GM12875 (cell line): Measurements from ENCODE around the gene ACTN1.

Experiments
- H3K4me3 ChIP-seq: one replicate; pipeline ENCODE4 v1.5.1; 2011; ENCODE audit warnings: low read depth, low read length, control low read depth
- TF ChIP-seq, protein P1 (sequence below): IDR thresholded peaks from 2 replicates; pipeline ENCODE4 v1.5.1; 2011; ENCODE audit warnings: low read depth, mild to moderate bottlenecking, control low read depth, inconsistent platforms, low read length, moderate library complexity, borderline replicate concordance; ENCODE audit not compliant: insufficient read depth

The ACTN1 gene

DNA sequence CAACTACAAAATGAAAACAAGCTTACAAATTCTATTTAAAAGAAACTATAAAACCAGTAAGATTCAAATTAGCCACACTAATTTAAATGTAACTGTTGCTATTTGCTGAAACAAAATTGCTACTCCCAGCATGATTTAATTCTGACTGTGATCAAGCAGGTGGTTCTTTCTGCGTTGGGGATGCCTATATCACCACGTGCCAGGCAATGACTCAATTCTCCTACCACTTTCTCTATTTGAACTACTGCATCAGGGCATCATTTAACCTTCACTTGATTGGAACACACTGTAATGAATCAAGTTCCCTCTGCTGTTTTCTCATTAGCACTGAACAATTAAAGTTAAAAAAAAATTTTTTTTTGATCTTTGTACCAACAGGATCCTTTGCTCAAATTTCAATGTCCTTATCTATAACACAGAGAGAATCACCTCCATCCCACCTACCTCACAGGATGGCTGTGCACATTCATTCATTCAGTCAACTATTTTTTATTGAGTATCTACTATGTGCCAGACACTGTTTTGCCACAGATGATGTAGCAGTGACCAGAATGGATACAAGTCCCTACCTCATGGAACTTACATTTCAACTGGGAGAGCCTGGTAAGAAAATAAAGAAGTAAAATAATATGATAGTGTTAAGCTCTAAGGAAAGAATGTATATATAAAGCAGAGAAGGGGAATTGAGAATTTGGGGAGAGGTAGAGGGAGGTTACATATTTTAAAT, 8.0 kb upstream of the ACTN1 start:
- TF ChIP-seq, protein P1, sequence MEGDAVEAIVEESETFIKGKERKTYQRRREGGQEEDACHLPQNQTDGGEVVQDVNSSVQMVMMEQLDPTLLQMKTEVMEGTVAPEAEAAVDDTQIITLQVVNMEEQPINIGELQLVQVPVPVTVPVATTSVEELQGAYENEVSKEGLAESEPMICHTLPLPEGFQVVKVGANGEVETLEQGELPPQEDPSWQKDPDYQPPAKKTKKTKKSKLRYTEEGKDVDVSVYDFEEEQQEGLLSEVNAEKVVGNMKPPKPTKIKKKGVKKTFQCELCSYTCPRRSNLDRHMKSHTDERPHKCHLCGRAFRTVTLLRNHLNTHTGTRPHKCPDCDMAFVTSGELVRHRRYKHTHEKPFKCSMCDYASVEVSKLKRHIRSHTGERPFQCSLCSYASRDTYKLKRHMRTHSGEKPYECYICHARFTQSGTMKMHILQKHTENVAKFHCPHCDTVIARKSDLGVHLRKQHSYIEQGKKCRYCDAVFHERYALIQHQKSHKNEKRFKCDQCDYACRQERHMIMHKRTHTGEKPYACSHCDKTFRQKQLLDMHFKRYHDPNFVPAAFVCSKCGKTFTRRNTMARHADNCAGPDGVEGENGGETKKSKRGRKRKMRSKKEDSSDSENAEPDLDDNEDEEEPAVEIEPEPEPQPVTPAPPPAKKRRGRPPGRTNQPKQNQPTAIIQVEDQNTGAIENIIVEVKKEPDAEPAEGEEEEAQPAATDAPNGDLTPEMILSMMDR, result no peak

DNA sequence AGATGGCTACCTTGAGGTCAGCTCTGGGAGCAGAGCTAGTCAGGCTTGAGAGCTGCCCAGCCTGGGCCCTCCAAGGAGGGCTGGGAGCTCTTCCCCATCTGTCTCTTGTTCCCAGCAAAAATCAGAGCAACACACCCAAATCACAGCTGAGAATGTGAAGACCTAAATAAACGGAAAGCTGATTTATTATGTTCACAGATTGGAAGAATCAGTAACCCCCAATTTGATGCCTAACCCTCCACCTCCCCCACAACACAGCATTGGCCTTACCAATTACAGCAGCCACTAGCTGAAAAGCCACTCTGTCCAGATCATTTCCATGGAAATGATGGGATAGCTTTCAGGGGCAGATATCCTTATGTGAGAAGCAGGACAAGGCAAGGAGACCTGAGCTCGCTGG, 7.1 kb upstream of the ACTN1 start:
- no peak overlapping the region for H3K4me3 ChIP-seq
- TF ChIP-seq, protein P1, result no peak

More for the DNA sequence above, 8.0 kb upstream of the ACTN1 start:
- H3K4me3 ChIP-seq, result no peak overlapping the region

DNA sequence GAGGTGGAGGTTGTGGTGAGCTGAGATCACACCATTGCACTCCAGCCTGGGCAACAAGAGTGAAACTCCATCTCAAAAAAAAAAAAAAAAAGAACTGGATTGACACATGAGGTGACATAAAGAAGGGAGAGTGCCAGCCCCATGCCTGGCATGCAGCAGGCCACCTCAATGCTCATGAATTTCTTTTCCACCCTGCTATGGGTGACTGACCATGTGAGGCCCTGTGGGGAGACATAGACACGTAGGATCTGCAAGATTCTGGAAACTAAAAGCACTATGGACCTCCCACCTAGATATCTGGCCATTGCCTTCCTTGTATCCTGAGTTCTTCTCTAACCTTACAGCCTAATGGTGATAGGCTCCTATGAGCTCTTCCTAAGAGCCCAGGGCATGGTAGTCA, 5.6 kb upstream of the ACTN1 start:
- H3K4me3 ChIP-seq, result no peak overlapping the region
- TF ChIP-seq, protein P1, result no peak

DNA sequence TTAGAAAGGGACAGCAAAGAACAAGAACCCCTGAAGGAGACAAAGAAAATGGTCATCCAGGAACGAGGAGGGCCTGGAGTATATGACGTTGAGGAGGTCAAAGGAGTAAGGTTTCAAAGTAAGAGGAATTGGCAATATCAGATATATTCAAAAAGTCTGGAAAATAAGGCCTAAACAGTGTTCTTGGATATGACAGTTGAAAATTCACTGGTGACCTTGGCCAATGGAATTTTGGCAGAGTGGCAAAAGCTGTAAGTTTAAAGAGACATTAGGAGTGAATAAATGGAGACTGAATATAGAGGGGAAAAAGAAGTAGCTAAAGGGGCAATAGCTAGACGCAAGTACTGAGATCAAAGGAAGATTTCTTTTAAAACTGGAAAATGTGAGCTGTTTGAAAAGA, 4.1 kb upstream of the ACTN1 start:
- TF ChIP-seq, protein P1, result no peak
- no peak overlapping the region for H3K4me3 ChIP-seq

DNA sequence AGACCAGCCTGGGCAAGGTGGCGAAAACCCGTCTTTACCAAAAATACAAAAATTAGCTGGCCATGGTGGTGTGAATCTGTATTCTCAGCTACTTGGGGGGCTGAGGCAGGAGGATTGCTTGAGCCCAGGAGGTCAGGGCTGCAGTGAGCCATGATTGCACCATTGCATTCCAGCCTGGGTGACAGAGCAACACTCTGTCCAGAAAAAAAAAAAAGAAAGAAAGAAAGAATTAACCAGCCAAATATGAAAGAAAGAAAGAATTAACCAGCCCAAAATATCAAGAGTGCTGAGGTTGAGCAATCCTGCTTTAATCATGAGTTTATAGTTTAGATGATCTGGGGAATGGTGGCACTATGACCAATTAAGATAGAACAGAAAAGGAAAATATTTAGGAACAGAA, 3.5 kb upstream of the ACTN1 start:
- H3K4me3 ChIP-seq, result no peak overlapping the region
- TF ChIP-seq, protein P1, result no peak

DNA sequence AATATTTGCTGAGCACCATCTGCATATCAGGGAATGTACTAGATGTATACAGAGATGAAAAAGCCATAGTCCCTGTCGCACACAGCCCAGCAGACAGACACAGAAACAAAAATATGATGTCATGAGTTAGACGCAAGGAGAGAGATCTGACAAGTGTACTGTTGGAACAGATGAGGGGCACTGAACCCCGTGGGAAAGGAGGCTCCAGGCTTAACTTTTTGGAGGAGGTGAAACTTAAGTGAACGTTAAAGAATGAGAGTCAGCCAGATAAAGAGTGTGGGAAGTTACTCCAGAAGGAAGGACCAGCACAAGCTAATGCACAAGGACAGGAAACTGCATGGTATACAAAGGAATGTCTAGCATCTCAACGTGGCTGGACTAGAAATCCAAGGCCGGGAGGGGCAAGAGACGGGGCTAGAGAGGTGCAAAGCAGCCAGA, 2.5 kb upstream of the ACTN1 start:
- H3K4me3 ChIP-seq, result no peak overlapping the region
- TF ChIP-seq, protein P1, result no peak

DNA sequence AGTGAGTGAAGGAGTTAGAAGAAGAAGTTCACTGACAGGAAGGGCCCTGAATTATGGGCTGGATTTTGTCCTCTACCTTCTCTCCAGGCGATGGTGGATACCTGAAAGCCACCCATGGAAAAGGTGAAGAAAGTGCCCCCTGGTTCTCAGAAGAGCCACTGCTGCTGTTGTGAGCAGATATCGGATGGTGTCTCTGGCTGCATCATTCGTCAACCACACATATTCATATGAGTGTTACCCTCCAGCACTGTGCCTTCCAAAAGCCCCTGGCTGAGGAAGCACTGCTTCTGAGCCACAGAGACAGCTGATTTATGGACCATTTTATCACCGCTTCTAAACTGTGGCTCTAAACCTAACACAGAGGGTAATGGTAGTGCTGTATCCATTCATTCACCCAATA, 2.0 kb upstream of the ACTN1 start:
- TF ChIP-seq, protein P1, result no peak
- no peak overlapping the region for H3K4me3 ChIP-seq
